ENCODE data around the gene CBX4. TPM values are rescaled to one million over a fixed set of nuclear protein-coding genes. Genes with fewer than 3 reads are reported as not detected.

The CBX4 gene
- total and polyA plus RNA-seq, 2 of the 13 experiments (the other 11 are each of a cell fraction or from before 2014, with no cell fraction given), result 25.8 to 50.8 TPM

GRCh38 chr17:79801156-79802038 is 37.8 kb downstream of the CBX4 start (continued):
- TF ChIP-seq CENPT (CRISPR knock-in tag; IDR thresholded peaks at IDR 0.05; ENCODE audit: low read depth) (no peak), ZNF354B (CRISPR knock-in tag; IDR thresholded peaks at IDR 0.05) (no peak), ZNF569 (CRISPR knock-in tag; IDR thresholded peaks at IDR 0.05; ENCODE audit: borderline replicate concordance) (no peak), HDAC2 (CRISPR knock-in tag; IDR thresholded peaks at IDR 0.05) (no peak; the same call in 1 of the 2 replicates), ZNF768 (CRISPR knock-in tag; IDR thresholded peaks at IDR 0.05) (peak; percentile 32; the same call in 1 of the 2 replicates), SMARCC2 (IDR thresholded peaks at IDR 0.05) (no peak), E2F2 (CRISPR knock-in tag; IDR thresholded peaks at IDR 0.05; ENCODE audit: borderline replicate concordance) (0 out of 2 replicates have a peak, but pooled peaks have one; percentile 18), ZNF788 (CRISPR knock-in tag; IDR thresholded peaks at IDR 0.05; ENCODE audit: borderline replicate concordance) (peak; percentile 66; the same call in 1 of the 2 replicates), MED13 (CRISPR knock-in tag; IDR thresholded peaks at IDR 0.05) (0 out of 2 replicates have a peak, but pooled peaks have one; percentile 39), FOXA1 (IDR thresholded peaks at IDR 0.05) (no peak), FOXA1 (CRISPR knock-in tag; IDR thresholded peaks at IDR 0.05) (no peak), ZNF446 (CRISPR knock-in tag; IDR thresholded peaks at IDR 0.05) (no peak), NFE2L2 (IDR thresholded peaks at IDR 0.05; ENCODE audit: low read length) (no peak), KDM5B (CRISPR knock-in tag; IDR thresholded peaks at IDR 0.05; ENCODE audit: borderline replicate concordance) (peak; percentile 85), ZNF556 (CRISPR knock-in tag; IDR thresholded peaks at IDR 0.05; ENCODE audit: borderline replicate concordance) (no peak; the same call in 1 of the 2 replicates), ZFP82 (CRISPR knock-in tag; IDR thresholded peaks at IDR 0.05; ENCODE audit: borderline replicate concordance) (0 out of 2 replicates have a peak, but pooled peaks have one; percentile 31), RFXANK (CRISPR knock-in tag; IDR thresholded peaks at IDR 0.05) (no peak), NFKB2 (CRISPR knock-in tag; IDR thresholded peaks at IDR 0.05; ENCODE audit: borderline replicate concordance) (no peak; the same call in 1 of the 2 replicates), CCDC6 (CRISPR knock-in tag; IDR thresholded peaks at IDR 0.05) (no peak), ELF3 (CRISPR knock-in tag; IDR thresholded peaks at IDR 0.05) (no peak), ZNF597 (CRISPR knock-in tag; IDR thresholded peaks at IDR 0.05) (no peak), ZNF7 (CRISPR knock-in tag; IDR thresholded peaks at IDR 0.05) (no peak), PITX1 (CRISPR knock-in tag; IDR thresholded peaks at IDR 0.05) (no peak), RNF2 (conservative IDR thresholded peaks at IDR 0.05; ENCODE audit: low read depth) (0 out of 2 replicates have a peak, but pooled peaks have one; percentile 60)
- TF ChIP-seq, protein P1, sequence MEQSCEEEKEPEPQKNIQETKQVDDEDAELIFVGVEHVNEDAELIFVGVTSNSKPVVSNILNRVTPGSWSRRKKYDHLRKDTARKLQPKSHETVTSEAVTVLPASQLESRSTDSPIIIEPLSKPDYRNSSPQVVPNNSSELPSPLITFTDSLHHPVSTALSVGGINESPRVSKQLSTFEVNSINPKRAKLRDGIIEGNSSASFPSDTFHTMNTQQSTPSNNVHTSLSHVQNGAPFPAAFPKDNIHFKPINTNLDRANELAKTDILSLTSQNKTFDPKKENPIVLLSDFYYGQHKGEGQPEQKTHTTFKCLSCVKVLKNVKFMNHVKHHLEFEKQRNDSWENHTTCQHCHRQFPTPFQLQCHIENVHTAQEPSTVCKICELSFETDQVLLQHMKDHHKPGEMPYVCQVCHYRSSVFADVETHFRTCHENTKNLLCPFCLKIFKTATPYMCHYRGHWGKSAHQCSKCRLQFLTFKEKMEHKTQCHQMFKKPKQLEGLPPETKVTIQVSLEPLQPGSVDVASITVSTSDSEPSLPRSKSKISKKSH (CRISPR knock-in tag; IDR thresholded peaks at IDR 0.05; ENCODE audit: borderline replicate concordance), result no peak; the same call in 1 of the 2 replicates
- TF ChIP-seq, protein P2, sequence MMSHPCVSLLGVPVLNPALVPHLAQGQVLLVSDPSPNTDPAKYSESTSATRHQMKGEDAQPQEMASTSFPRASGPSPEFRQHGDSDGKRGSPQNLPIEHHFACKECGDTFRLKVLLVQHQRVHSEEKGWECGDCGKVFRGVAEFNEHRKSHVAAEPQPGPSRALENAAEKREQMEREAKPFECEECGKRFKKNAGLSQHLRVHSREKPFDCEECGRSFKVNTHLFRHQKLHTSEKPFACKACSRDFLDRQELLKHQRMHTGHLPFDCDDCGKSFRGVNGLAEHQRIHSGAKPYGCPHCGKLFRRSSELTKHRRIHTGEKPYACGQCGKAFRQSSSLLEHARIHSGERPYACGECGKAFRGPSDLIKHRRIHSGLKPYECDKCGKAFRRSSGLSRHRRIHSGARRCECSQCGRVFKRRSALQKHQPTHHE (CRISPR knock-in tag; IDR thresholded peaks at IDR 0.05; ENCODE audit: borderline replicate concordance), result 0 out of 2 replicates have a peak, but pooled peaks have one; percentile 7
